Endothelial cell of umbilical vein (primary cell): ENCODE data around the gene RAD51B. TPM values are rescaled to one million over a fixed set of nuclear protein-coding genes. Genes with fewer than 3 reads are reported as not detected.

Experiments used
- BruUV-seq: library from RNA; stranded (reverse); fragments of 400-500 nt; replicated peaks from 2 replicates; lab custom pipeline; 2021; lab: Mats Ljungman, UMichigan
- CTCF ChIA-PET: fragments of 300-600, 350-600 bp; sonication (Branson Sonifier 250); formaldehyde crosslinking; loops from one replicate; lab custom pipeline; 2021; ENCODE audit warnings: antibody characterized with exemption, inconsistent platforms; lab: Charles Lee
- POLR2A ChIA-PET: fragments of 300-600, 350-600 bp; sonication (Branson Sonifier 250); formaldehyde crosslinking; loops from one replicate; lab custom pipeline; 2021; ENCODE audit warnings: antibody characterized with exemption, inconsistent platforms; lab: Charles Lee
- DNase-seq: peaks from one replicate; pipeline ENCODE4 v3.0.0-alpha.2; 2011; ENCODE audit warnings: low read depth, low spot score
- FAIRE-seq: peaks from 2 replicates; lab custom pipeline; 2011; peaks lifted over from hg19 to GRCh38; lab: Jason Lieb, UNC
- H2AFZ ChIP-seq: 2 replicates; pipeline ENCODE4 v1.6.0; 2012; ENCODE audit warnings: low read depth, low read length, control low read depth, inconsistent platforms
- H3K27ac ChIP-seq: 2 replicates; pipeline ENCODE4 v1.5.1; 2011; ENCODE audit warnings: low read depth, mild to moderate bottlenecking, control low read depth, low read length, moderate library complexity; ENCODE audit not compliant: insufficient read depth
- H3K27me3 ChIP-seq, 2 experiments: 2 replicates each; pipeline versions ENCODE4 v1.6.0 to v1.6.1; 2011; ENCODE audit warnings: low read length in 2 of 2, mixed read lengths in 1 of 2; ENCODE audit not compliant: control insufficient read depth in 2 of 2, insufficient read depth in 2 of 2
- H3K36me3 ChIP-seq, 2 experiments: 2 replicates in 1 of 2; 3 replicates in 1 of 2; pipeline ENCODE4 v1.5.1; 2011; ENCODE audit warnings: low read length in 2 of 2, mild to moderate bottlenecking in 1 of 2, moderate library complexity in 1 of 2; ENCODE audit not compliant: control insufficient read depth in 2 of 2, insufficient read depth in 2 of 2; ENCODE audit errors: extremely low read depth in 1 of 2
- H3K4me1 ChIP-seq: 3 replicates; pipeline ENCODE4 v1.5.1; 2011; ENCODE audit warnings: mild to moderate bottlenecking, low read length; ENCODE audit not compliant: control insufficient read depth, insufficient read depth; ENCODE audit errors: extremely low read depth
- H3K4me2 ChIP-seq: 2 replicates; pipeline ENCODE4 v1.6.1; 2011; ENCODE audit warnings: low read length, control low read depth, mixed read lengths; ENCODE audit not compliant: insufficient read depth
- H3K4me3 ChIP-seq, 3 experiments: fragments of 200-600 bp in 1 of 3; sonication (generic), shearing (Covaris generic) in 1 of 3; replicated peaks in 1 of 3; 2 replicates each; pipeline ENCODE4 v1.5.1; 2011 to 2016; ENCODE audit warnings: control low read depth in 3 of 3, low read length in 3 of 3, mild to moderate bottlenecking in 2 of 3, inconsistent platforms in 1 of 3, low read depth in 1 of 3, moderate library complexity in 1 of 3; ENCODE audit not compliant: insufficient read depth in 1 of 3
- H3K79me2 ChIP-seq: 2 replicates; pipeline ENCODE4 v1.6.0; 2012; ENCODE audit warnings: low read length, inconsistent platforms; ENCODE audit not compliant: control insufficient read depth, insufficient read depth
- H3K9ac ChIP-seq: replicated peaks from 2 replicates; pipeline ENCODE3; 2011; ENCODE audit warnings: low read length, control low read depth; ENCODE audit not compliant: insufficient read depth; ENCODE audit errors: extremely low read depth
- H3K9me1 ChIP-seq: replicated peaks from 3 replicates; pipeline ENCODE4 v1.6.0; 2011; ENCODE audit warnings: mild to moderate bottlenecking, low read length; ENCODE audit not compliant: control insufficient read depth, insufficient read depth; ENCODE audit errors: extremely low read depth
- H3K9me3 ChIP-seq: replicated peaks from 2 replicates; pipeline ENCODE4 v1.5.1; 2012; ENCODE audit warnings: low read length, inconsistent platforms; ENCODE audit not compliant: control insufficient read depth, insufficient read depth
- H4K20me1 ChIP-seq: replicated peaks from 2 replicates; pipeline ENCODE3; 2011; ENCODE audit warnings: mild to moderate bottlenecking, low read length; ENCODE audit not compliant: control insufficient read depth, insufficient read depth; ENCODE audit errors: extremely low read depth
- CTCF ChIP-seq, 2 donors: IDR thresholded peaks; 1 replicate in 1 of 2; 2 replicates in 1 of 2; pipeline ENCODE4 v1.5.1; 2011; ENCODE audit warnings: low read length in 2 of 2, mild to moderate bottlenecking in 2 of 2, moderate library complexity in 2 of 2, control low read depth in 1 of 2, inconsistent platforms in 1 of 2, low read depth in 1 of 2; ENCODE audit not compliant: insufficient read depth in 1 of 2; ENCODE audit errors: extremely low read depth in 1 of 2
- EZH2 ChIP-seq: IDR thresholded peaks from 2 replicates; pipeline ENCODE4 v1.6.1; 2012; ENCODE audit warnings: borderline replicate concordance, low read depth, mild to moderate bottlenecking, moderate library complexity, low read length, inconsistent platforms; ENCODE audit not compliant: severe bottlenecking
- FOS ChIP-seq: IDR thresholded peaks from 2 replicates; pipeline ENCODE4 v1.6.1; 2011; ENCODE audit warnings: mild to moderate bottlenecking, low read length, moderate library complexity, borderline replicate concordance; ENCODE audit not compliant: insufficient read depth
- GATA2 ChIP-seq: IDR thresholded peaks from 2 replicates; pipeline ENCODE4 v1.7.0; 2011; ENCODE audit warnings: low read depth, mild to moderate bottlenecking, moderate library complexity, mixed read lengths, low read length; ENCODE audit not compliant: insufficient read length, insufficient read depth
- JUN ChIP-seq: IDR thresholded peaks from 2 replicates; pipeline ENCODE4 v1.6.1; 2011; ENCODE audit warnings: borderline replicate concordance, low read depth; ENCODE audit not compliant: insufficient read length, insufficient read depth
- MAX ChIP-seq: IDR thresholded peaks from 2 replicates; pipeline ENCODE4 v1.6.1; 2011; ENCODE audit not compliant: insufficient read depth, insufficient read length
- MYC ChIP-seq: IDR thresholded peaks from one replicate; pipeline ENCODE4 v1.6.1; 2011; ENCODE audit warnings: mild to moderate bottlenecking, low read depth, low read length
- POLR2A ChIP-seq: IDR thresholded peaks from 2 replicates; pipeline ENCODE4 v1.6.1; 2012; ENCODE audit warnings: low read depth, mild to moderate bottlenecking, control low read depth, low read length
- POLR2AphosphoS5 ChIP-seq: IDR thresholded peaks from 2 replicates; pipeline ENCODE4 v1.6.1; 2012; ENCODE audit warnings: low read depth, mild to moderate bottlenecking, control low read depth, low read length, moderate library complexity; ENCODE audit not compliant: insufficient read depth
- dilution Hi-C: fragments of 300-500 bp; cut with MboI; formaldehyde crosslinking; loops from one replicate; pipeline ENCODE4 v1.15.0; 2019; ENCODE audit warnings: low sequenced_read_pairs; ENCODE audit not compliant: extremely low pct_ligation_motif_present
- intact Hi-C: fragments of 100-400 bp; cut with micrococcal nuclease; formaldehyde crosslinking; loops from one replicate; pipeline ENCODE4 v1.10.0; 2022
- polyA plus RNA-seq, 4 experiments: library from polyadenylated mRNA; depleted of rRNA in 3 of 4; stranded (reverse) in 3 of 4; unstranded in 1 of 4; fragments of >200 nt; gene quantifications; 2 replicates each; pipeline versions ENCODE4 v1.2.1 to v1.2.3, GENCODE V29; 2011 to 2012; ENCODE audit warnings: missing spikeins in 1 of 4
- total RNA-seq: library from RNA; stranded (reverse); gene quantifications from 2 replicates; pipeline ENCODE4 v1.2.3, GENCODE V29; 2021

Gene RAD51B
- total and polyA plus RNA-seq, 2 donors (not counting 3 experiments of a cell fraction or from before 2014, with no cell fraction given) = 3.9 to 19.0 TPM

- no peak overlapping the region for H3K27ac ChIP-seq
- ChIA-PET POLR2A (no interaction called here), CTCF (interaction anchor here (0.7 kb wide), 1 partner anchor 40 kb away, joined by 3 read pairs; no protein-coding TSS in a partner anchor)
- no TSS peak for BruUV-seq
- H3K9ac ChIP-seq = no peak overlapping the region
- H3K36me3 ChIP-seq = no peaks in the 10 kb centered on the region
- DNase-seq = no peak
- H2AFZ ChIP-seq = no peak overlapping the region
- intact Hi-C loops = loop anchor here (10.0 kb wide), 1 partner anchor 745 kb away; no protein-coding TSS in a partner anchor
- H3K27me3 ChIP-seq = no peaks in the 10 kb centered on the region
- H3K9me1 ChIP-seq = no peaks in the 10 kb centered on the region
- TF ChIP-seq CTCF (IDR thresholded peaks at IDR 0.05; ENCODE audit: extremely low read depth in 1 of 2, insufficient read depth in 1 of 2, low read depth in 1 of 2, low read length in 2 of 2) (no peak), POLR2AphosphoS5 (no peak), EZH2 (no peak), JUN (no peak), FOS (no peak), GATA2 (no peak), MYC (no peak), POLR2A (no peak), MAX (no peak)
- no peaks in the 10 kb centered on the region for H3K79me2 ChIP-seq
- no peak overlapping the region for H3K4me2 ChIP-seq
- H4K20me1 ChIP-seq = no peaks in the 10 kb centered on the region
- dilution Hi-C loops = no loop called here
- H3K4me3 ChIP-seq = no peak overlapping the region
- H3K4me1 ChIP-seq = peaks cover 18% of the 10 kb centered on the region
- H3K9me3 ChIP-seq = no peaks in the 10 kb centered on the region
- no peak for FAIRE-seq
Observed at GRCh38 chr14:68689511-68689910, 869.9 kb downstream of the RAD51B start.
